Gastrocnemius medialis (tissue), 4 donors: ENCODE measurements around the gene GLIPR1L2.
"Not testable (repeated sequence)": the region's sequence is repeated elsewhere in the genome, so short reads cannot be mapped to it uniquely, and the experiment has no call there.

Source experiments
- CTCF ChIP-seq, 5 experiments: fragments of 450-650 bp in 3 of 5; fragments of 200-600 bp in 2 of 5; sonication (generic) in 2 of 5; IDR thresholded peaks in 4 of 5; conservative IDR thresholded peaks in 1 of 5; 1 replicate in 4 of 5; 2 replicates in 1 of 5; pipeline ENCODE4 v1.5.1; 2016 to 2019; ENCODE audit warnings: antibody characterized with exemption in 5 of 5, mild to moderate bottlenecking in 3 of 5, moderate library complexity in 3 of 5
- POLR2A ChIP-seq, 2 donors: fragments of 450-650 bp; IDR thresholded peaks; one replicate each; pipeline ENCODE4 v1.6.1; 2017; ENCODE audit warnings: antibody characterized with exemption in 2 of 2, mild to moderate bottlenecking in 2 of 2, moderate library complexity in 2 of 2

- TF ChIP-seq CTCF (IDR thresholded peaks at IDR 0.05 in 4 of 5, conservative IDR thresholded peaks at IDR 0.05 in 1 of 5); POLR2A (IDR thresholded peaks at IDR 0.05): not testable (repeated sequence)
Observed at GRCh38 chr12:75346215-75346614, 44.7 kb upstream of the GLIPR1L2 start.
